ENCODE measurements around the gene SLC6A13. TPM values are rescaled to one million over a fixed set of nuclear protein-coding genes. Genes with fewer than 3 reads are reported as not detected.

Gene SLC6A13
- total RNA-seq, 1 donor from 2014 or later: not detected

DNA sequence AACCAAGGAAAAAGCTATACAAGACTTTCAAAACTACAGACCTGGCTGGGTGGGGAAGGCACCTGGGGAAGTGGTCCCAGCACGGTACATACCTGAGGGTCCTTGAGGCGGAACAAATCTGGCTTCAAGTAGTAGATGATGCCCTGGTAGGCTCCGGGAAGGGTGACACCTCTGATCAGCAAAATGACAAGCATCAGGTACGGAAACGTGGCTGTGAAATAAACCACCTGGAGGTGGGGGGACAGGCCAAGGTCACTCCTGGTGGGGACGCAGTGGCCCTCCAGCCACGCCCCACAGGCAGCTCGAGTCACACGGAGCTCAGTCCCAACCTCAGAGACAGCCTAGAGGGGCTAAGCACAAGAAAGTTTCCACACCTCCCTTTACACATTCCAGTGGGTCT, 63.9 kb downstream of the SLC6A13 start:
- Histone ChIP-seq H3K4me3 (no peak overlapping the region), H3K4me1 (peaks cover 0 to 3% of the 10 kb centered on the region in 2 donors), H3K27ac (no peak overlapping the region), H3K27me3 (no peaks in the 10 kb centered on the region), H3K36me3 (no peaks in the 10 kb centered on the region), H3K9me3 (no peaks in the 10 kb centered on the region)
- no peak for DNase-seq (ENCODE audit: low spot score in 2 of 2)
- intact Hi-C loops (cut with DNase I): no loop called here
- TF ChIP-seq CTCF (IDR thresholded peaks at IDR 0.05): no peak

DNA sequence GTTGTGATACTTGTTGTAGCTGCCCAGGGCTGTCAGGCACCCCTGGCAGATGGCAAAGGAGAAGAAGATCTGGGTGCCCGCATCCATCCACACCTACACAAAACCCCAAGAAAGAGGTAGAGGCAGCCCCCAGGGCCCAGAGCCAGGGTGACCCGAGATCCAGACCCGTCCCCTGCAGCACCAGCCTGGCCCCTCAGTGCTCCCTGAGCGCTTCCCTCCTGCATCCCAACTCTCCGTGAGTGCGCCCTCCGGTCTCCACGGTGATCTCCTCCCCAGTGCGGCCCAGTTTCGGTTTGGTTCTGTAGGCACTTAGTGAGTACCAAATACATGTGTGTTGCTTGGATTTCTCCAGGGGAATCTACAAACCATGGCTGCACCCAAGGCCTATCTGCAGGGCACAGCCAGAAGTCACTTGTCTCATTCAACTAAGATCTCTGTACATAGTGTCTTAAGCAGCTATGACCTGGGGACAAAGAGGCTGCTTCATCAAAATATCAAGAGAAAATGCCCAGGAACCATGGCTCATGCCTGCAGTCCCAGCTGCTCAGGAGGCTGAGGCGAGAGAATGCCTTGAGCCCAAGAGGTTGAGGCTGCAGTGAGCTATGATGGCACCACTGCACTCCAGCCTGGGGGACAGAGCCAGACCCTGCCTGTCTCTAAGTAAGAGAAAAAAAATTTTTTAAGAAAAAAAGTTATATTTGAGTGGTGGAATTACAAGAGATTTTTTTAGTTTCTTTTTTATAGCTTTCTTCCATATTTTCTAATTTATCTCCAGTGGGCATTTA, 64.5 kb downstream of the SLC6A13 start:
- intact Hi-C loops (cut with DNase I): no loop called here
- no peak overlapping the region for H3K4me3 ChIP-seq
- no peak overlapping the region for H3K27ac ChIP-seq
- H3K27me3 ChIP-seq: no peaks in the 10 kb centered on the region
- H3K36me3 ChIP-seq: no peaks in the 10 kb centered on the region
- TF ChIP-seq CTCF (IDR thresholded peaks at IDR 0.05): no peak
- no peaks in the 10 kb centered on the region for H3K9me3 ChIP-seq
- DNase-seq (ENCODE audit: low spot score in 2 of 2): no peak
- H3K4me1 ChIP-seq: no peaks in the 10 kb centered on the region

GRCh38 chr12:197347-197746, 65.3 kb downstream of the SLC6A13 start:
- Histone ChIP-seq H3K4me3 (no peak overlapping the region), H3K4me1 (no peaks in the 10 kb centered on the region), H3K9me3 (no peaks in the 10 kb centered on the region), H3K27me3 (no peaks in the 10 kb centered on the region), H3K27ac (no peak overlapping the region), H3K36me3 (no peaks in the 10 kb centered on the region)
- DNase-seq (ENCODE audit: low spot score in 2 of 2): no peak
- intact Hi-C loops (cut with DNase I): no loop called here
- TF ChIP-seq CTCF (IDR thresholded peaks at IDR 0.05): no peak

DNA sequence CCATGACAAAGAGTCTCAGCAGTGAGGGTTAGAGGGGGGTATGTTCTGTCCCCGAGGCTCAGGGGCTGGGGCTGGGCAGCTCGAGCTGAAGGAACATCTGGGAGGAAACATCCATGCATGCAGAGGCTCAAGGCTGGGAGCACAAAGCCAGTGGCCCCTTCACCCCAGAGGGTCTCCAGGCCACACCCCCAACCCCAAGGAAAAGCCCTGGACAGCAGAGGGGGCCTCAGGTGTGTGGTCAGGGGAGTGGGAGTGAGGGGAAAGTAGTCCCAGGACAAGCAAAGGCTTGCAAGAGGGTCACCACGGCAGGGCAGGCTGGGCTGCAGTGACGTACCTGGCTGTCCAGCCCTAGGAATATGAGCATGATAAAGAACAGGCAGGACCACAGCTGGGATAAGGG, 66.2 kb downstream of the SLC6A13 start:
- Histone ChIP-seq H3K36me3 (no peaks in the 10 kb centered on the region), H3K4me1 (no peaks in the 10 kb centered on the region), H3K4me3 (no peak overlapping the region), H3K27me3 (no peaks in the 10 kb centered on the region), H3K9me3 (no peaks in the 10 kb centered on the region), H3K27ac (no peak overlapping the region)
- intact Hi-C loops (cut with DNase I): no loop called here
- DNase-seq (ENCODE audit: low spot score in 2 of 2): no peak
- TF ChIP-seq CTCF (IDR thresholded peaks at IDR 0.05): no peak

GRCh38 chr12:195951-196350, 66.7 kb downstream of the SLC6A13 start:
- intact Hi-C loops (cut with DNase I): no loop called here
- no peak for TF ChIP-seq CTCF (IDR thresholded peaks at IDR 0.05)
- H3K4me3 ChIP-seq: no peak overlapping the region
- H3K27ac ChIP-seq: no peak overlapping the region
- DNase-seq (ENCODE audit: low spot score in 2 of 2): no peak
- H3K4me1 ChIP-seq: no peaks in the 10 kb centered on the region
- H3K36me3 ChIP-seq: no peaks in the 10 kb centered on the region
- no peaks in the 10 kb centered on the region for H3K27me3 ChIP-seq
- H3K9me3 ChIP-seq: no peaks in the 10 kb centered on the region
